SW 1271 (cell line): ENCODE measurements around the gene MRPL27.

Experiments used
- DNase-seq, 2 experiments: peaks; one replicate each; lab custom pipeline; 2025; lab: John Stamatoyannopoulos, UW

MRPL27 gene

GRCh38 chr17:50360486-50361115, 12.4 kb downstream of the MRPL27 start:
- DNase-seq: no peak

GRCh38 chr17:50359998-50360461, 13.0 kb downstream of the MRPL27 start:
- no peak for DNase-seq

- DNase-seq: no peak
Observed at GRCh38 chr17:50359005-50359699, 13.8 kb downstream of the MRPL27 start.

- no peak for DNase-seq
Observed at GRCh38 chr17:50358177-50358576, 14.8 kb downstream of the MRPL27 start.

DNA sequence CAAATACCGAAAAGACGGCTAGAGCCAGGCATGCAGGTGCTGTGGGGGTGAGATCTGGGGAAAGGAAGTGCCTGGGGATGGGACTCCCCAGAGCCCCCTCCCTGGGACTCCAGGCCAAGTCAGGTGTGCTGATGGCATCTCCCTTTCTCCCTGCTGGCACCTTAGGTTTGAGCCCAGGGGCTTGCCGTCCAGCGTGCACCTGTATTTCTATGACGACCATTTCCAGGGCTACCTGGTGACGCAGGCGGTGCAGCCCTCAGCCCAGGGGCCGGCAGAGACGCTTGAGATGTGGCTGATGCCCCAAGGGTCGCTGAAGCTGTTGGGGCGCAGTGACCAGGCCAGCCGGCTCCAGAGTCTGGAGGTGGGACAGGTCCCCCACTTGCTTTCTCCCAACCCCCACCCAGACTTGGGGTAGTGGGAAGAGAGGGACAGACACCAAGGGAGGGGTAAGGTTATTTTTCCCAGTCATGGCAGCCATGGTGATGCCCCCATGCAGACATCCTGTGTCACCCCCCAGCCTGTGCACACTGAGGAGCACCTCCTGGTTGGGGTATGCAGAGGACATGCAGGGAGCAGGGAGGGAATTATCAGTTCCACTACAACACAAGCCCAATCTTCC, 16.0 kb downstream of the MRPL27 start:
- no peak for DNase-seq

DNA sequence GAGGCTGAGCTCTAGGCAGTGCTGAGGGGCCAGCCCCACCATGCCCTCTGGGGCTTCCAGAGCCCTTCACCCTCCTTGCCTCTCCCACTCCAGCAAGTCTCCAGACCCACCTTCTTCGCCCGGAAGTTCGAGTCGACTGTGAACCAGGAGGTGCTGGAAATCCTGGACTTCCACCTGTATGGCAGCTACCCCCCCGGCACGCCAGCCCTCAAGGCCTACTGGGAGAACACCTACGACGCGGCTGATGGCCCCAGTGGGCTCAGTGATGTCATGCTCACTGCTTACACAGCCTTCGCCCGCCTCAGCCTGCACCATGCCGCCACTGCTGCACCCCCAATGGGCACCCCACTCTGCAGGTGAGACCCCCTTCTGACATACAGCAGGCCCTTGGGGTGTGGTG, 16.6 kb downstream of the MRPL27 start:
- DNase-seq: no peak

DNA sequence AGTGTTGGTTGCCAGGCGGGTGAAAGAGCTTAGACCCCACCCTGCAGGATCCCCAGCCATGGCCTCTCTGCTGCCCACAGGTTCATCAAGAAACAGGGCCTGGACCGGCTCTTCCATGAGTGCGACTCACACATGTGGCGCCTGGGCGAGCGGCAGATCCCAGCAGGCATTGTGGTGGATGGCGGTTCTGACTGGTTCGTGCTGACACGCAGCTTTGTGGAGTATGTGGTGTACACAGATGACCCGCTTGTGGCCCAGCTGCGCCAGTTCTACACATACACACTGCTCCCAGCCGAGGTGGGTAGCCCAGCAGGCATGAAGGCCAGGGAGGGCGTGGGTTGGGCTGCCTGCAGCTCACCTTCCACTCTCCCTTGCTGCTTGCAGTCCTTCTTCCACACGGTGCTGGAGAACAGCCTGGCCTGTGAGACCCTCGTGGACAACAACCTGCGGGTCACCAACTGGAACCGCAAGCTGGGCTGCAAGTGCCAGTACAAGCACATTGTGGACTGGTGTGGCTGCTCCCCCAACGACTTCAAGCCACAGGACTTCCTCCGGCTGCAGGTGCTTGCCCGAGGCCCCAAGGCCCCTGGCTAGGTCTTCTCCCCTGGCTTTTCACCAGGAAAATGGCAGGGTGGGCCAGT, 17.2 kb downstream of the MRPL27 start:
- DNase-seq: no peak

- DNase-seq: no peak
Observed at GRCh38 chr17:50355336-50355700, 17.7 kb downstream of the MRPL27 start.

DNA sequence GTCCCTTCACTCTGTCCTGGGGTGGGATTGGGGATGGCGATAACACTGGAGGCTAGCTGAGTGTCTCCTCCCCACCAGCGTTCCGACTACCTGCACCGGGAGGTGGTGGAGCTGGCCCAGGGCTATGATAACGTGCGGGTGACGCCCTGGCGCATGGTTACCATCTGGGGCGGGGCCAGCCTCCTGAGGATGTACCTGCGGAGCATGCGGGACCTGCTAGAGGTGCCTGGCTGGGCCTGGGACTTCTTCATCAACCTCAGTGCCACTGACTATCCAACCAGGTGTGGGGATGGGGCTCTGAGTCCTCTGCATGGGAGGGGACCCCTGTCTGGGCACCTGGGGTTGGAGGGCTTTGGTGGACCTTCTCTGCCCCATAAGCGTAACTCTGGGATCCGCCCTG, 18.2 kb downstream of the MRPL27 start:
- no peak for DNase-seq

DNA sequence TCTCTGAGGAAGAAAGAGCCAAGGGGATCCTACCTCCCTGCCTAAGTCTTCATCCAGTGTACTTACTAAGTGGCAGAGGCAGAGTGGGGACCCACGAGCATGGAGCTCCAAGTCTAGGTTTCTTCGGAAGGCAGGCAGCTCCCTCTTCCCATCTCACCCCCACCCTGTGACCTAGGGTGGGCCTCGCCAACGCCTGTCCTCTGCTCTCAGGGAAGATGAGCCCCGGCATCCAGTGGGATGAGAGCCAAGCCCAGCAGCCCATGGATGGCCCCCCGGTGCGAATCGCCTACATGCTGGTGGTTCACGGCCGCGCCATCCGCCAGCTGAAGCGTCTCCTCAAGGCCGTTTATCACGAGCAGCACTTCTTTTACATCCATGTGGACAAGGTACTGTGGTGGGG, 18.8 kb downstream of the MRPL27 start:
- no peak for DNase-seq

DNA sequence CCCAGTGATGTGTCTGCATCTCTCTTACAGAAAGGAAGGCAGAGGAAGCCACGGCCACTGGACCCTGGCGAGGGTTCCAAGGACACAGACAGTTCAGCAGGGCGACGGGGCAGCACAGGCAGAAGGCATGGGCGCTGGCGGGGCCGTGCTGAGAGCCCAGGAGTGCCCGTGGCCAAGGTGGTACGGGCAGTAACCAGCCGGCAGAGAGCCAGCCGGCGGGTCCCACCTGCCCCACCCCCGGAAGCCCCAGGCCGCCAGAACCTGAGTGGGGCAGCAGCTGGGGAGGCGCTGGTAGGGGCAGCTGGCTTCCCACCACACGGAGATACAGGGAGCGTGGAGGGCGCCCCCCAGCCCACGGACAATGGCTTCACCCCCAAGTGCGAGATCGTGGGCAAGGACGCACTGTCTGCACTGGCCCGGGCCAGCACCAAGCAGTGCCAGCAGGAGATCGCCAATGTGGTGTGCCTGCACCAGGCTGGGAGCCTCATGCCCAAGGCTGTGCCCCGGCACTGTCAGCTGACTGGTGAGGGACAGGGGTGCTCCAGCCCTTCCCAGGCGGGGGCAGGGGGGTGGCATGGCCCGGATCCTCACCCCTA, 19.3 kb downstream of the MRPL27 start:
- DNase-seq: no peak

DNA sequence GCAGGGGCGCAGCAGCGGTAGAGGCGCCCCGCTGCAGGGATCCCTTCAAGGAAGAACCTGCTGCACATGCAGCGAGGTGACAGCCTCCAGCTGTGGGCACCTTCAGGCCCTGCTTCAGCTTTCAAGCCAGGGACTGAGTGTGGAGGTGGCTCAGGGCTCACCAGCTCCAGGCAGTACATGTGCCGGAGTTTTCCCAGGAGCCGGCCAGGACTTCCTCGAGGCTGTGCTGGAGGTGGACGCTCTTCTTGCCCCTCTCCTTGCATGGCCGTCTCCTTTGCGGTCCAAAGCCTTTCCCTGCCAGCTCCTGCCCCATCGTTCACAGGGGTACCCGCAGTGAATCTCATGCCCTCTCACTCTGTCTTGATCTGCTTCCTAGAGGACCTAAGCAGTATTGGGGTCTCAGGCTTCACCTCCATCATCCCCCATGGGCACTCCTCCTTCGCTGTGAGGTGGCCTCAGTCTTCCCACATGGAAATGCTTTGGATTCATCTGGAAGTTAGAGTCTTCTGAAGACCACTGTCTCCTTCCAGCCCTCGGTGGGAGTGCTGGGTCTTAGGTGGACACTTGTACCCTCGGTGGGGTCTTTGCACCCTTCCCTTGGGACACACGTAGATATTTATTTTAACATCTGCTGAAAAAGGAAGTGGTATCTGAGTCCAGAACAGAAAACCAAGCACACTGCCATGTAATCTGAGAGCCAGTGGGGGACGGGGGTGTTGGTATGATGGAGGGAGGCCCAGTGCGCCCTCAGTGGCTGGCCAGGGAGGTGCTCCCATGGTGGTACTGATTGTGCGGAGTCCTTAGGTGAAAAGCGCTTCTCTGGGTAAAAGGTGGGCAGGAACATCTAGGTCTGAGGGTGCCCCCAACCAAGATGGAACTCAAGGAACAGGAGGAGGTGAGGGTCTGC, 20.0 kb downstream of the MRPL27 start:
- DNase-seq: no peak

GRCh38 chr17:50352072-50352692, 20.8 kb downstream of the MRPL27 start:
- no peak for DNase-seq

- DNase-seq: no peak
Observed at GRCh38 chr17:50350733-50351132, 22.3 kb downstream of the MRPL27 start.

DNA sequence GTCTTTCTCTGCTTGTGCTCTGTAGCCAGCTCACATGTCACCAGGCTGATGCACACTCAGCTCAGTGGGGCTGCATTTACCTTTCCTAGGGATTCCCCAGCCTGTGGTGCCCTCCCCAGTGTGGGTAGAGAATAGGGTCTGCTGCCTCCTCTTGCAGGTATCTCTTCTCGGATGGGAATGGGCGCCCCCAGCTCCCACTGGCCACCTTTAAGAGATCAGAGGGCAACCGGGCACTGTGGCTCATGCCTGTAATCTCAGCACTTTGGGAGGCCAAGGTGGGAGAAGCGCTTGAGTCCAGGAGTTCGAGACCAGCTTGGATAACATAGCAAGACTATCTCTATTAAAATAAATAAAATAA, 23.8 kb downstream of the MRPL27 start:
- no peak for DNase-seq

DNA sequence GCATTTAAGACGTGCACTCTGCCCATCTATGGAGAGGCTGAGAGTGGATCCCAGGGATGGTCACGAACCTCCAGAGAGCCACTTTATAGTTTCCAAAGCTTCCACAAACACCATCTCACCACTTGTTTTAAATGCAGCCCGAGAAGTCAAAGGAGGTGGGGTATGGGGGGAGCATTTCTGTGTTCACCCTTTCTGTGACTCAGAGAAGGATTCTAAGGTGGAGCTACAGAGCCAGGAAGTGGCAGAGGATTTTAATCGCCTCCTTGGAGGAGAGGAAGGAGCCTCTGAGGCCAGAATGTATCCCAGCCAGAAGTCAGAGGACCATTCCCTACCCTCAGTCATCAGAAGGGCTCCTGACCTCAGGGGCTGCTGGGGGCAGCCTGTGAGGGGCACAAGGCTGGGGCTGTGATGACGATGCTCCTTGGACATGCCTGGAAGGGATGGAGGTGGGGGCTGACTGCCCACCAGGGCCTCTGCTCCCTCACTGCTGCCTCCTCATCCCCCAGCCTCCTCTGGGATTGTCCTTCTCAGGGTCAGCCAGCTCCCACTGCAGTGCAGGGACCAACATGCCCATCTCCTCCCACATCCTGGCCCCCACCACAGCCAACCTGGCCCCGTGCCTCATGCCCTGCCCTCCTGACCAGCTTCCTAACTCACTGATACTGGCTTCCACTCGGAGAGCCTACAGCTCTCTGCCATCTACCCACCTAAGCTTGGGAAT, 24.3 kb downstream of the MRPL27 start:
- DNase-seq: no peak

GRCh38 chr17:50347894-50348291, 25.1 kb downstream of the MRPL27 start:
- no peak for DNase-seq

GRCh38 chr17:50347117-50347893, 25.7 kb downstream of the MRPL27 start:
- no peak for DNase-seq

DNA sequence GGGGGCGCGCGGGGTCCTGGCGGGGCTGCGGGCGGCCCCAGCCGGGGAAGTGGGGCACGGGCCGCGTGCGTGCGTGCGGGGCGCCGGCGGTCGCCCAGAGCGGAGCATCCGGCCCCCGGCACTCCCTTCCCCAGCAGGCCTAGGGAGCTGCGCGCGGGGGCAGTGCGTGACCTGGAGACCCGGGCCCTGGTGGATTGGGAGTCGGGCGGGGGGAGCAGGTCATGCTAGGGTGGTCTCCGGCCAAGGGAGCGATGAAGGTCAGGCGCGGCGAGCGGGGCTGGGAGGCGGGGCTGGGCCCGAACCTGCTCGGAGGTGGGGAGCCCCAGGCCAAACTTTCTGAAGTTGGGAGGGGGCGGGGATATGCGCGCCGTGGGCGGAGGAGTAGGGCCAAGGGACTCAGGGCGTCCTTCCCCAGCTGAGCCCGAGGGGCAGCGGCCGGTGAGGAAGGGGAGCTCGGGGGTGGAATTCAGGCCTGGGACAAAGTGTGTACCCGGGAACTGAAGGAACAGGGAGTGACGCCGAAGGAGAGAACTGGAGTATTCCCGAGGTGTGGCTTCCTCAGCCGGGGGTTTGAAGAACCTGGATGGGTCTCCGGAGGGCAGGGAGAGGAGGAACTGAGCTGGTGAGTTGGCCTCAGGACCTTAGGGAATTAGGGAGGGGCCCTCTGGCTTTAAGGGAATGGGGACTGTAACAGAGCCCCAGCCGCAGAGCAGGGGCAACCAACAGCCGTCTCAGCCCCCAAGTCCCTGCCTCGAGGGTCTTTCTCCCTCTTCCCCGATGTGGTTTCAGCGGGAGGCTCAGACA, 26.5 kb downstream of the MRPL27 start:
- DNase-seq: no peak
